Effector memory CD8-positive, alpha-beta T cell (primary cell): ENCODE measurements around the gene ATF3.
A peak's percentile ranks its signal among the peaks of the same experiment; 100 is the strongest.

Experiments
- ATAC-seq: fragments of 150-1000 bp; cut with Tn5 transposase; replicated peaks from 2 replicates; pipeline ENCODE4 v1.10.0; 2021; ENCODE audit warnings: mild to moderate bottlenecking, moderate library complexity
- DNase-seq, 3 experiments: peaks; one replicate each; pipeline ENCODE4 v3.0.0; 2021
- H3K27ac Mint-ChIP-seq, 2 donors: one replicate each; pipeline ENCODE4 v1.8.0; 2022; ENCODE audit warnings: mild to moderate bottlenecking in 2 of 2, mixed read lengths in 2 of 2, moderate library complexity in 2 of 2
- H3K27me3 Mint-ChIP-seq, 2 donors: one replicate each; pipeline ENCODE4 v1.8.0; 2022; ENCODE audit warnings: mixed read lengths in 2 of 2
- H3K36me3 Mint-ChIP-seq: one replicate; pipeline ENCODE4 v1.8.0; 2022; ENCODE audit warnings: mild to moderate bottlenecking, moderate library complexity, mixed read lengths; ENCODE audit not compliant: insufficient read depth
- H3K4me1 Mint-ChIP-seq, 2 donors: one replicate each; pipeline ENCODE4 v1.8.0; 2022; ENCODE audit warnings: low read depth in 2 of 2, mixed read lengths in 2 of 2
- H3K4me3 Mint-ChIP-seq, 2 donors: one replicate each; pipeline ENCODE4 v1.8.0; 2022; ENCODE audit warnings: mild to moderate bottlenecking in 2 of 2, mixed read lengths in 2 of 2, moderate library complexity in 2 of 2
- H3K9me3 Mint-ChIP-seq, 2 donors: one replicate each; pipeline ENCODE4 v1.8.0; 2022; ENCODE audit warnings: mixed read lengths in 2 of 2

Gene ATF3

DNA sequence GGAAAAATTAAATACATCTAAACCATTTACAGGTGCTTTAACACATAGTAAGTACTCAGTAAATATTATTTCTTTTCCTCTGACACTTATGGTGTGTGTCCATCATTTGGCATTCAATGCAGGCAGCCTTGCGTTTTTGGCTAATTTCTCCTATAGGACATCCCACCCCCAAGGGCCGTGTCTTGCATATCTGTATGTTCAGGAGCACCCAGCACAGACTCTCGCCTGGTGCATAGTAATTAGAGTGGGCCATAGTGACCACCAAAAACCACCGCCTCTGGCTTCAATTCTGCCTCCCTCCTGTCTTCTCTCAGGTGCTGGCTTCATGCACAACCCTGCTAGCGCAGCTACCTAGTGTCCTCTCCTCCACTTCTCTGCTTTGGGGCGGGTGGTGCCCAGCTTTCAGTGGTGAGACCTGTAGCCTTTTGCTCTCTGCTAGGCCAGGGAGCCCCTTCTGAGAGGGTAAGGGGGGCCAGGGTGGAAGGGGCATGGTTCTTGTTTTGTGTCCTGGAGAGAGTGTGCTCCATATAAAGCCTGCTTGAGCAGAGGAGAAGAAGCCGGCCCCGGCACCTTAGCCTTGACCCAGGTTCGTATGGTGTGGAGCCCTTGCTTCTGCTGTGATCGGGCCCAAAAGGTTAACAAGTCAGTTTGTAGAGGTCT lies 57.7 kb downstream of the ATF3 start:
- peak overlapping the region in 1 of 2 donors; percentile 42 for H3K4me3 Mint-ChIP-seq
- no peaks in the 10 kb centered on the region for H3K9me3 Mint-ChIP-seq
- peaks cover 0 to 8% of the 10 kb centered on the region in 2 donors for H3K27me3 Mint-ChIP-seq
- H3K4me1 Mint-ChIP-seq: peaks cover 14 to 18% of the 10 kb centered on the region in 2 donors
- peaks cover 3% of the 10 kb centered on the region for H3K36me3 Mint-ChIP-seq
- peak overlapping the region in 1 of 2 donors; percentile 46 for H3K27ac Mint-ChIP-seq
- ATAC-seq (no peak), DNase-seq (no peak)

- Mint-ChIP-seq H3K27ac (peak overlapping the region in 1 of 2 donors; percentile 20), H3K4me3 (no peak overlapping the region), H3K9me3 (no peaks in the 10 kb centered on the region), H3K36me3 (peaks cover 3% of the 10 kb centered on the region), H3K27me3 (peaks cover 0 to 13% of the 10 kb centered on the region in 2 donors), H3K4me1 (peaks cover 14 to 19% of the 10 kb centered on the region in 2 donors)
- ATAC-seq (peak; percentile 63), DNase-seq (no peak)
These were observed 58.9 kb downstream of the ATF3 start for GRCh38 chr1:212667223-212668139.

- H3K36me3 Mint-ChIP-seq: peaks cover 3% of the 10 kb centered on the region
- peak overlapping the region in 1 of 2 donors; percentile 62 for H3K27ac Mint-ChIP-seq
- no peak for ATAC-seq
- peaks cover 0 to 13% of the 10 kb centered on the region in 2 donors for H3K27me3 Mint-ChIP-seq
- no peaks in the 10 kb centered on the region for H3K9me3 Mint-ChIP-seq
- H3K4me1 Mint-ChIP-seq: peaks cover 14 to 19% of the 10 kb centered on the region in 2 donors
- DNase-seq: no peak
- H3K4me3 Mint-ChIP-seq: no peak overlapping the region
These were observed 59.9 kb downstream of the ATF3 start for GRCh38 chr1:212668477-212668876.

- no peak for DNase-seq
- ATAC-seq: no peak
- Mint-ChIP-seq H3K4me3 (no peak overlapping the region), H3K36me3 (peaks cover 3% of the 10 kb centered on the region), H3K27ac (no peak overlapping the region), H3K27me3 (peaks cover 0 to 13% of the 10 kb centered on the region in 2 donors), H3K9me3 (no peaks in the 10 kb centered on the region), H3K4me1 (peaks cover 14 to 19% of the 10 kb centered on the region in 2 donors)
These were observed 60.5 kb downstream of the ATF3 start for GRCh38 chr1:212669102-212669501.

- Mint-ChIP-seq H3K9me3 (no peaks in the 10 kb centered on the region), H3K27me3 (peaks cover 0 to 13% of the 10 kb centered on the region in 2 donors), H3K36me3 (peaks cover 3% of the 10 kb centered on the region), H3K27ac (no peak overlapping the region), H3K4me3 (no peak overlapping the region), H3K4me1 (peaks cover 14 to 19% of the 10 kb centered on the region in 2 donors)
- ATAC-seq: no peak
- no peak for DNase-seq
These were observed 61.0 kb downstream of the ATF3 start for GRCh38 chr1:212669600-212669999.

DNA sequence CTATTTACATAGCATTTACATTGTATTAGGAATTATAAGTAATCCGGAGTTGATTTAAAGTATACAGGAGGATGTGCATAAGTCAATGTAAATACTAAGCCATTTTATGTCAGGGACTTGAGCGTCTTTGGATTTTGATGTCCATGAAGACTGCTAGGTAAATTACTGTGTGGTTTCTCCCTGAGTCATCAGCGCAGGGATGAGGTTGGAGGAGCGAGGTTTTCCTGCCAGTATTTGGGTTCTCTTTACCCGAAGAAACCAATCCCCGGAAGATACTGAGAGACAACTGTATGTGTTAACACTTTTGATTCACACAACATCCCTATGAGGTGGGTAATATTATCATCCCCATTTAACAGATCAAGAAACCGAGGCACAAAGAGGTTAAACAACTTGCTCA lies 61.7 kb downstream of the ATF3 start:
- ATAC-seq (no peak), DNase-seq (no peak)
- Mint-ChIP-seq H3K4me3 (no peak overlapping the region), H3K27ac (no peak overlapping the region), H3K9me3 (no peaks in the 10 kb centered on the region), H3K36me3 (peaks cover 3% of the 10 kb centered on the region), H3K4me1 (peaks cover 13 to 17% of the 10 kb centered on the region in 2 donors), H3K27me3 (peaks cover 0 to 13% of the 10 kb centered on the region in 2 donors)
